Measurements from ENCODE around the gene FAM131B.

Gene FAM131B

GRCh38 chr7:143304938-143305337 is 57.6 kb downstream of the FAM131B start:
- ATAC-seq (ENCODE audit: low read depth) (no peak), DNase-seq (ENCODE audit: low spot score) (no peak)
- H3K4me1 ChIP-seq (ENCODE audit: insufficient read depth, poor library complexity, severe bottlenecking), result peaks cover 8% of the 10 kb centered on the region
- no peak overlapping the region for H3K27ac ChIP-seq (ENCODE audit: poor library complexity, severe bottlenecking)
- H3K4me3 ChIP-seq (ENCODE audit: severe bottlenecking), result no peak overlapping the region
- H3K27me3 ChIP-seq (ENCODE audit: insufficient read depth, poor library complexity, severe bottlenecking), result no peaks in the 10 kb centered on the region
- TF ChIP-seq CTCF (IDR thresholded peaks at IDR 0.05; ENCODE audit: poor library complexity, severe bottlenecking), result no peak
- no peaks in the 10 kb centered on the region for H3K9me3 ChIP-seq (ENCODE audit: severe bottlenecking)
- H3K36me3 ChIP-seq (ENCODE audit: low read depth), result peaks cover 82% of the 10 kb centered on the region

GRCh38 chr7:143303733-143304132 is 58.8 kb downstream of the FAM131B start:
- no peak overlapping the region for H3K27ac ChIP-seq (ENCODE audit: poor library complexity, severe bottlenecking)
- TF ChIP-seq CTCF (IDR thresholded peaks at IDR 0.05; ENCODE audit: poor library complexity, severe bottlenecking), result no peak
- DNase-seq (ENCODE audit: low spot score), result no peak
- H3K27me3 ChIP-seq (ENCODE audit: insufficient read depth, poor library complexity, severe bottlenecking), result no peaks in the 10 kb centered on the region
- no peaks in the 10 kb centered on the region for H3K9me3 ChIP-seq (ENCODE audit: severe bottlenecking)
- ATAC-seq (ENCODE audit: low read depth), result peak; percentile 26; the same call in 1 of the 3 replicates
- peaks cover 8% of the 10 kb centered on the region for H3K4me1 ChIP-seq (ENCODE audit: insufficient read depth, poor library complexity, severe bottlenecking)
- H3K36me3 ChIP-seq (ENCODE audit: low read depth), result peaks cover 93% of the 10 kb centered on the region
- H3K4me3 ChIP-seq (ENCODE audit: severe bottlenecking), result no peak overlapping the region
